ENCODE measurements around the gene NPL.
A peak's percentile ranks its signal among the peaks of the same experiment; 100 is the strongest.

Gene NPL, protein sequence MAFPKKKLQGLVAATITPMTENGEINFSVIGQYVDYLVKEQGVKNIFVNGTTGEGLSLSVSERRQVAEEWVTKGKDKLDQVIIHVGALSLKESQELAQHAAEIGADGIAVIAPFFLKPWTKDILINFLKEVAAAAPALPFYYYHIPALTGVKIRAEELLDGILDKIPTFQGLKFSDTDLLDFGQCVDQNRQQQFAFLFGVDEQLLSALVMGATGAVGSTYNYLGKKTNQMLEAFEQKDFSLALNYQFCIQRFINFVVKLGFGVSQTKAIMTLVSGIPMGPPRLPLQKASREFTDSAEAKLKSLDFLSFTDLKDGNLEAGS

DNA sequence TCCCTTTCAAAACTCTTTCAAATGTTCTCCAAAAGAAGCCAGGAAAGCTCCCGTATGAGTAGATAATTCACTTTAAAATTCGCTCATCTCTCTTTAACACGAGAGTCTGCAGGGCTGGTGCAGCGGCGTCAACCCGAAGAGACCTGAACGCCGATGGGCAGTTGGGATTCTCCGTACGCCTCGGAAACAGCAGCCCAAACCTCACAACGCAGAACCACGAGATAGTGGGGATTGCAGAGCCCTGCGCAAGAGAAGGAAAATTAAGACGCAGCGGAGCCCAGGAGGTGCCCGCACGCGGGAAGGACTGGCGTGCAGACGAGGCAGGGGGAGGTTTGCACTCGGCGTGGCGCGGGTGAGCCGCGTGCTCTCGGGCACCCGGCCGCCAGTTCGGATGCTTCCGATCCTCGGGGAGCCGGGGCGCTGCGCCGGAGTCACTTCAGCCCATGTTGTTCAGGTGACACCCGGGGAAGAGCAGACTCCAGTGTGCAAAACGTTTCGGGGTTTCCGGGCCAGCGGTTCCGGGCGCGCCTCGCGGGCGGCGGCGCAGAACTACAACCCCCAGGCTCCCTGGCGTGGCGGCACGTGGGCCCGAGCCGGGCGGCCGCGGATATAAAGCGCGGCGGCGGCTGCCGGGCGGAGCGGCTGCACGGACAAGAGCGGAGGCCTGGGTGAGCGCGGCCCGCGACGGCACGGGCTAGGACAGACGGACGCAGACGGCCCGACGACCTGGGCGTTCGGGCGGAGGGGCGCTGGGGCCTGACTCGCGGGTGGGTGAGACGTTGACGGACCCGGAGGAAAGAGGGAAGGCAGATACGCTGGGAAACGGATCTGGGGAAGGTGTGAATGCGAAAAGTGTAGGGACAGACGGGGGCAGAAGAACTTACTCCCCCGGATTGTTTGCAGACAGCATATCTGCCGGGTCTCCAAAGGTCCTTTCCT lies at the start of gene NPL:
Gene NPL (plus strand): TSS at position 636 of the 939 bp plus-strand sequence. CDS start 4,599 bp downstream, outside the sequence.
- H3K36me3 ChIP-seq (ENCODE audit: insufficient read depth, low read length) = no peaks in the 10 kb centered on the region
- TF ChIP-seq EZH2 (IDR thresholded peaks at IDR 0.05; ENCODE audit: borderline replicate concordance, low read length) = no peak
- H3F3A ChIP-seq (ENCODE audit: insufficient read depth, low read length) = no peaks in the 10 kb centered on the region

DNA sequence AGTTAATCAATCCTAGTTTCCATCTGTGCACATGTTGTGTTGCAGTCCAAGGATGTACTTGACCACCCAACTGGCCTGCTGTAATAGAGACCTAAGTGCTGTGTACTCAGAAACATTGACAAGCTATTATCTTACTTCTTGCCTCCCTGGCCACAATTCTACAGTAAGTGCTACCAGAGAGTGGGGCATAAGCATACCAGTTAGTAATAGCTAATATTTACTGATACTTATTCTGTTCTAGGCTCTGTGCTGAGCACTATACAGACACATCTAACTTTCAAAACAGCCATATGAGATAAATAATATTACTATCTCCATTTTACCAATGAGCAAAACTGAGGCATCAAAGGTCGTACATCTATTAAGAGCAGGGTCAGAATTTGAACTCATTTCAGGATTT lies 49.5 kb upstream of the NPL start:
- Histone ChIP-seq H3K36me3 (ENCODE audit: insufficient read depth, low read length) (no peaks in the 10 kb centered on the region), H3K4me2 (ENCODE audit: low read length) (no peak overlapping the region), H3K9ac (ENCODE audit: low read length) (no peak overlapping the region), H3K79me2 (ENCODE audit: insufficient read depth, low read length) (no peaks in the 10 kb centered on the region), H3K27ac (ENCODE audit: low read depth, low read length, poor library complexity, severe bottlenecking) (no peak overlapping the region), H4K20me1 (ENCODE audit: insufficient read depth, low read length) (no peaks in the 10 kb centered on the region), H2AFZ (ENCODE audit: low read length) (no peak overlapping the region), H3K9me2 (ENCODE audit: low read depth, low read length) (no peaks in the 10 kb centered on the region), H3K4me3 (ENCODE audit: low read depth, low read length, poor library complexity, severe bottlenecking) (no peak overlapping the region), H3K9me3 (ENCODE audit: low read length) (no peaks in the 10 kb centered on the region; the same call in 1 of the 2 replicates), H3F3A (ENCODE audit: insufficient read depth, low read length) (no peaks in the 10 kb centered on the region), H3K4me1 (ENCODE audit: insufficient read depth, low read length, severe bottlenecking) (no peaks in the 10 kb centered on the region), H3K27me3 (ENCODE audit: insufficient read depth, low read length) (no peaks in the 10 kb centered on the region)
- TF ChIP-seq, protein P1, sequence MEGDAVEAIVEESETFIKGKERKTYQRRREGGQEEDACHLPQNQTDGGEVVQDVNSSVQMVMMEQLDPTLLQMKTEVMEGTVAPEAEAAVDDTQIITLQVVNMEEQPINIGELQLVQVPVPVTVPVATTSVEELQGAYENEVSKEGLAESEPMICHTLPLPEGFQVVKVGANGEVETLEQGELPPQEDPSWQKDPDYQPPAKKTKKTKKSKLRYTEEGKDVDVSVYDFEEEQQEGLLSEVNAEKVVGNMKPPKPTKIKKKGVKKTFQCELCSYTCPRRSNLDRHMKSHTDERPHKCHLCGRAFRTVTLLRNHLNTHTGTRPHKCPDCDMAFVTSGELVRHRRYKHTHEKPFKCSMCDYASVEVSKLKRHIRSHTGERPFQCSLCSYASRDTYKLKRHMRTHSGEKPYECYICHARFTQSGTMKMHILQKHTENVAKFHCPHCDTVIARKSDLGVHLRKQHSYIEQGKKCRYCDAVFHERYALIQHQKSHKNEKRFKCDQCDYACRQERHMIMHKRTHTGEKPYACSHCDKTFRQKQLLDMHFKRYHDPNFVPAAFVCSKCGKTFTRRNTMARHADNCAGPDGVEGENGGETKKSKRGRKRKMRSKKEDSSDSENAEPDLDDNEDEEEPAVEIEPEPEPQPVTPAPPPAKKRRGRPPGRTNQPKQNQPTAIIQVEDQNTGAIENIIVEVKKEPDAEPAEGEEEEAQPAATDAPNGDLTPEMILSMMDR (IDR thresholded peaks at IDR 0.05; ENCODE audit: low read length) = no peak
- TF ChIP-seq EZH2 (IDR thresholded peaks at IDR 0.05; ENCODE audit: borderline replicate concordance, low read length) = no peak

More for the DNA sequence above, at the start of gene NPL:
- no peaks in the 10 kb centered on the region for H4K20me1 ChIP-seq (ENCODE audit: insufficient read depth, low read length)
- no peaks in the 10 kb centered on the region for H3K9me2 ChIP-seq (ENCODE audit: low read depth, low read length)
- H2AFZ ChIP-seq (ENCODE audit: low read length) = peak within 1 kb of the TSS; percentile 89; the same call in 1 of the 2 replicates
- H3K4me3 ChIP-seq (ENCODE audit: low read depth, low read length, poor library complexity, severe bottlenecking) = peak within 1 kb of the TSS; percentile 64
- H3K4me2 ChIP-seq (ENCODE audit: low read length) = peak within 1 kb of the TSS; percentile 90
- no peak within 1 kb of the TSS for H3K27ac ChIP-seq (ENCODE audit: low read depth, low read length, poor library complexity, severe bottlenecking)
- no peaks in the 10 kb centered on the region for H3K27me3 ChIP-seq (ENCODE audit: insufficient read depth, low read length)
- H3K79me2 ChIP-seq (ENCODE audit: insufficient read depth, low read length) = no peaks in the 10 kb centered on the region
- H3K9me3 ChIP-seq (ENCODE audit: low read length) = no peaks in the 10 kb centered on the region
- H3K9ac ChIP-seq (ENCODE audit: low read length) = peak within 1 kb of the TSS; percentile 77
- peaks cover 16% of the 10 kb centered on the region for H3K4me1 ChIP-seq (ENCODE audit: insufficient read depth, low read length, severe bottlenecking)

DNA sequence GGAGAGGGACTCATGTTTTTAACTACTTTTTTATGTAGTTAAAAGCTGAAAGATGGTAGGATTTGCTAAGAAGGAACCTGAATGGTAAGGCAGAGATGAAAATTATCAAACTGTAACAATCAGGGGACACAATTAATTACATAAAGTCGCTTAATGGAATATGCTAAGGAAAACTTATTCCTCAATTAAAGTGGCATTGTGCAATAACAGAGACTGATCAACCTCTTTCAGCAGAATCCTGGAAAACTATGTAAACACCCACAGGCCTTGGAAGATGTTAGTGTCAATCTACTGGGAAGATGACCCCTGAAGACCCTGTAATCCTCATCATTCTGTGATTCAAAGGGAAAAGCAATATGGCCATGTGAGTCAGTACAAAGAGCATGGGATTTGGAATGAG lies 46.8 kb upstream of the NPL start:
- no peak overlapping the region for H2AFZ ChIP-seq (ENCODE audit: low read length)
- no peak overlapping the region for H3K27ac ChIP-seq (ENCODE audit: low read depth, low read length, poor library complexity, severe bottlenecking)
- no peak overlapping the region for H3K4me3 ChIP-seq (ENCODE audit: low read depth, low read length, poor library complexity, severe bottlenecking)
- no peaks in the 10 kb centered on the region for H3K4me1 ChIP-seq (ENCODE audit: insufficient read depth, low read length, severe bottlenecking)
- TF ChIP-seq, protein P1 (IDR thresholded peaks at IDR 0.05; ENCODE audit: low read length) = no peak
- no peak for TF ChIP-seq EZH2 (IDR thresholded peaks at IDR 0.05; ENCODE audit: borderline replicate concordance, low read length)
- H3F3A ChIP-seq (ENCODE audit: insufficient read depth, low read length) = no peaks in the 10 kb centered on the region
- H3K4me2 ChIP-seq (ENCODE audit: low read length) = no peak overlapping the region
- H4K20me1 ChIP-seq (ENCODE audit: insufficient read depth, low read length) = no peaks in the 10 kb centered on the region
- no peaks in the 10 kb centered on the region; the same call in 1 of the 2 replicates for H3K9me3 ChIP-seq (ENCODE audit: low read length)
- H3K9ac ChIP-seq (ENCODE audit: low read length) = no peak overlapping the region
- no peaks in the 10 kb centered on the region for H3K36me3 ChIP-seq (ENCODE audit: insufficient read depth, low read length)
- H3K9me2 ChIP-seq (ENCODE audit: low read depth, low read length) = no peaks in the 10 kb centered on the region
- no peaks in the 10 kb centered on the region for H3K27me3 ChIP-seq (ENCODE audit: insufficient read depth, low read length)
- no peaks in the 10 kb centered on the region for H3K79me2 ChIP-seq (ENCODE audit: insufficient read depth, low read length)

All from OCI-LY1 (cell line).